ENCODE measurements around the gene TMED3.

TMED3 gene

GRCh38 chr15:79310985-79311900 lies at the start of gene TMED3:
TSS of gene TMED3 (plus strand) at chr15:79311112. CDS start at chr15:79311250, 138 bp downstream.
- peak; percentile 58 to 92 for DNase-seq

GRCh38 chr15:79261836-79262235 lies 49.1 kb upstream of the TMED3 start:
- DNase-seq, result no peak

GRCh38 chr15:79265167-79265566 lies 45.7 kb upstream of the TMED3 start:
- no peak for DNase-seq

GRCh38 chr15:79265987-79266579 lies 44.8 kb upstream of the TMED3 start:
- DNase-seq, result no peak

GRCh38 chr15:79282371-79283251 lies 28.3 kb upstream of the TMED3 start, which contains the start of gene ANKRD34C:
TSS of gene ANKRD34C (plus strand) at chr15:79282722. CDS start at chr15:79293285, 10,563 bp downstream.
- DNase-seq, result peak in 1 of 2 experiments; percentile 64

- DNase-seq, result peak in 1 of 2 experiments; percentile 38
These were observed 27.5 kb upstream of the TMED3 start for GRCh38 chr15:79283252-79284048.

GRCh38 chr15:79290642-79291275 lies 20.2 kb upstream of the TMED3 start:
- no peak for DNase-seq

GRCh38 chr15:79292011-79292410 lies 18.9 kb upstream of the TMED3 start:
- DNase-seq, result no peak

- no peak for DNase-seq
These were observed 16.8 kb upstream of the TMED3 start for GRCh38 chr15:79294075-79294474.

- no peak for DNase-seq
These were observed 14.3 kb upstream of the TMED3 start for GRCh38 chr15:79296583-79296982.

- no peak for DNase-seq
These were observed 11.6 kb upstream of the TMED3 start for GRCh38 chr15:79299126-79299840.

GRCh38 chr15:79299841-79300235 lies 11.1 kb upstream of the TMED3 start:
- no peak for DNase-seq

GRCh38 chr15:79307251-79307650 lies 3.7 kb upstream of the TMED3 start:
- peak in 1 of 2 experiments; percentile 9 for DNase-seq

- DNase-seq, result no peak
These were observed 2.0 kb upstream of the TMED3 start for GRCh38 chr15:79308874-79309273.

GRCh38 chr15:79310612-79310984 lies 314 bp upstream of the TMED3 start:
- peak; percentile 34 to 81 for DNase-seq

- no peak for DNase-seq
These were observed 1.1 kb downstream of the TMED3 start for GRCh38 chr15:79311901-79312553.

GRCh38 chr15:79314186-79314585 lies 3.3 kb downstream of the TMED3 start:
- DNase-seq, result no peak

GRCh38 chr15:79314811-79315210 lies 3.9 kb downstream of the TMED3 start:
- DNase-seq, result no peak

GRCh38 chr15:79315623-79316328 lies 4.9 kb downstream of the TMED3 start:
- DNase-seq, result no peak

- no peak for DNase-seq
These were observed 6.0 kb downstream of the TMED3 start for GRCh38 chr15:79316864-79317263.
